WTC11 (cell line): ENCODE measurements around the gene PTPRG.

Experiments
- CTCF ChIP-seq: fragments of 200-600 bp; IDR thresholded peaks from 2 replicates; pipeline ENCODE4 v1.8.0; 2022; ENCODE audit warnings: antibody characterized with exemption
- EMX1 ChIP-seq: fragments of 250-450 bp; sonication (Bioruptor Pico); IDR thresholded peaks from 2 replicates; pipeline ENCODE4 v1.8.0; 2021; ENCODE audit warnings: mild to moderate bottlenecking
- FOXP4 ChIP-seq: sonication (generic); formaldehyde crosslinking; IDR thresholded peaks from 2 replicates; pipeline ENCODE4 v1.8.0; 2022; ENCODE audit warnings: mild to moderate bottlenecking, missing genetic modification reagents
- GABPB1 ChIP-seq: sonication (generic); formaldehyde crosslinking; IDR thresholded peaks from 2 replicates; pipeline ENCODE4 v1.8.1; 2023; ENCODE audit warnings: mild to moderate bottlenecking, missing genetic modification reagents
- MXD4 ChIP-seq: fragments of 250-450 bp; sonication (Bioruptor Pico); IDR thresholded peaks from 2 replicates; pipeline ENCODE4 v1.8.0; 2021; ENCODE audit warnings: mild to moderate bottlenecking, moderate library complexity, borderline replicate concordance
- NFATC4 ChIP-seq: fragments of 250-450 bp; sonication (Bioruptor Pico); IDR thresholded peaks from 2 replicates; pipeline ENCODE4 v1.9.0; 2021; ENCODE audit warnings: mild to moderate bottlenecking
- STAT6 ChIP-seq: sonication (generic); formaldehyde crosslinking; conservative IDR thresholded peaks from 2 replicates; pipeline ENCODE4 v1.8.1; 2023; ENCODE audit warnings: mild to moderate bottlenecking, low read depth, missing genetic modification reagents, moderate library complexity
- TP53 ChIP-seq: sonication (generic); formaldehyde crosslinking; IDR thresholded peaks from 2 replicates; pipeline ENCODE4 v1.8.1; 2023; ENCODE audit warnings: mild to moderate bottlenecking, missing genetic modification reagents
- ZMAT4 ChIP-seq: fragments of 250-450 bp; sonication (Bioruptor Pico); IDR thresholded peaks from 2 replicates; pipeline ENCODE4 v1.9.0; 2021; ENCODE audit warnings: mild to moderate bottlenecking
- ZNF263 ChIP-seq: sonication (generic); formaldehyde crosslinking; IDR thresholded peaks from 2 replicates; pipeline ENCODE4 v1.8.1; 2022; ENCODE audit warnings: low read depth, mild to moderate bottlenecking, moderate library complexity, missing genetic modification reagents
- ZNF512 ChIP-seq: sonication (generic); formaldehyde crosslinking; IDR thresholded peaks from 2 replicates; pipeline ENCODE4 v1.8.1; 2022; ENCODE audit warnings: missing genetic modification reagents, borderline replicate concordance

GRCh38 chr3:61535826-61536225, 25.5 kb upstream of the PTPRG start:
- TF ChIP-seq STAT6 (CRISPR knock-in tag) = no peak
- no peak for TF ChIP-seq MXD4 (CRISPR knock-in tag)
- no peak for TF ChIP-seq TP53 (CRISPR knock-in tag)
- no peak for TF ChIP-seq CTCF
- TF ChIP-seq FOXP4 = no peak
- no peak for TF ChIP-seq ZMAT4 (CRISPR knock-in tag)
- no peak for TF ChIP-seq ZNF512 (CRISPR knock-in tag)
- no peak for TF ChIP-seq ZNF263 (CRISPR knock-in tag)
- no peak for TF ChIP-seq EMX1 (CRISPR knock-in tag)
- TF ChIP-seq NFATC4 (CRISPR knock-in tag) = no peak
- no peak for TF ChIP-seq GABPB1 (CRISPR knock-in tag)
